ENCODE measurements around the gene PAPPA. TPM values are rescaled to one million over a fixed set of nuclear protein-coding genes. Genes with fewer than 3 reads are reported as not detected.

The PAPPA gene
- total RNA-seq, 3 donors from 2014 or later (not counting 1 experiment from before 2014, with no cell fraction given) = not detected

DNA sequence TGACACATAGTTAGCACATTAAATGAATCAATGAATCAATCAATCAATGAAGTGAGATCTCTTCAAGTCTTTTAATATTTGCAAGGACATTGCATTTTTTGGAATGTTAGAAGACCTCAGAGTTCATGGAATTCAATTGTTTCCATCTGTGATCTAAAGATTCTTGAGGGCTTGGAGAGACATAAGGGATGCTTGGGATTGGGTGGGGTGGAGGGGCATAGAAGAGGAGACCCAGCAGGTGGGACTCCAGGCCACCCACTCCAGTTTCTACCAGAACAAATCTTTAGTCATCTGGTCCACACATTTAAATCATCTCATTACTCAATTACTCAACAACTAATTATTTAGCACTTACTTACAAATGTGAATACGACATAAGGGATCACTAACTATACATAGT, 282.5 kb downstream of the PAPPA start:
- Histone ChIP-seq H3K36me3 (ENCODE audit: control insufficient read depth, insufficient read depth, low read length) (no peaks in the 10 kb centered on the region), H3K27me3 (ENCODE audit: control insufficient read depth, insufficient read depth, low read length) (no peaks in the 10 kb centered on the region), H3K4me3 (ENCODE audit: low read length) (no peak overlapping the region), H3K27ac (ENCODE audit: low read length) (no peak overlapping the region), H3K4me1 (ENCODE audit: control insufficient read depth, insufficient read depth, low read length) (no peaks in the 10 kb centered on the region), H3K9me3 (ENCODE audit: control insufficient read depth, insufficient read depth, low read length) (no peaks in the 10 kb centered on the region)
- Mint-ChIP-seq H3K9me3 (peaks cover 2 to 7% of the 10 kb centered on the region in 2 donors), H3K27ac (no peak overlapping the region), H3K27me3 (ENCODE audit: low read depth in 2 of 2) (no peaks in the 10 kb centered on the region), H3K4me3 (no peak overlapping the region), H3K4me1 (no peaks in the 10 kb centered on the region), H3K36me3 (peaks cover 7% of the 10 kb centered on the region)
- WGBS (ENCODE audit: insufficient coverage) = no CpG with 5 or more reads among the region's 1 CpG
- TF ChIP-seq, protein P1, sequence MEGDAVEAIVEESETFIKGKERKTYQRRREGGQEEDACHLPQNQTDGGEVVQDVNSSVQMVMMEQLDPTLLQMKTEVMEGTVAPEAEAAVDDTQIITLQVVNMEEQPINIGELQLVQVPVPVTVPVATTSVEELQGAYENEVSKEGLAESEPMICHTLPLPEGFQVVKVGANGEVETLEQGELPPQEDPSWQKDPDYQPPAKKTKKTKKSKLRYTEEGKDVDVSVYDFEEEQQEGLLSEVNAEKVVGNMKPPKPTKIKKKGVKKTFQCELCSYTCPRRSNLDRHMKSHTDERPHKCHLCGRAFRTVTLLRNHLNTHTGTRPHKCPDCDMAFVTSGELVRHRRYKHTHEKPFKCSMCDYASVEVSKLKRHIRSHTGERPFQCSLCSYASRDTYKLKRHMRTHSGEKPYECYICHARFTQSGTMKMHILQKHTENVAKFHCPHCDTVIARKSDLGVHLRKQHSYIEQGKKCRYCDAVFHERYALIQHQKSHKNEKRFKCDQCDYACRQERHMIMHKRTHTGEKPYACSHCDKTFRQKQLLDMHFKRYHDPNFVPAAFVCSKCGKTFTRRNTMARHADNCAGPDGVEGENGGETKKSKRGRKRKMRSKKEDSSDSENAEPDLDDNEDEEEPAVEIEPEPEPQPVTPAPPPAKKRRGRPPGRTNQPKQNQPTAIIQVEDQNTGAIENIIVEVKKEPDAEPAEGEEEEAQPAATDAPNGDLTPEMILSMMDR (IDR thresholded peaks at IDR 0.05) = no peak
- DNase-seq = no peak
- intact Hi-C loops (cut with micrococcal nuclease) = no loop called here
- ATAC-seq = no peak

DNA sequence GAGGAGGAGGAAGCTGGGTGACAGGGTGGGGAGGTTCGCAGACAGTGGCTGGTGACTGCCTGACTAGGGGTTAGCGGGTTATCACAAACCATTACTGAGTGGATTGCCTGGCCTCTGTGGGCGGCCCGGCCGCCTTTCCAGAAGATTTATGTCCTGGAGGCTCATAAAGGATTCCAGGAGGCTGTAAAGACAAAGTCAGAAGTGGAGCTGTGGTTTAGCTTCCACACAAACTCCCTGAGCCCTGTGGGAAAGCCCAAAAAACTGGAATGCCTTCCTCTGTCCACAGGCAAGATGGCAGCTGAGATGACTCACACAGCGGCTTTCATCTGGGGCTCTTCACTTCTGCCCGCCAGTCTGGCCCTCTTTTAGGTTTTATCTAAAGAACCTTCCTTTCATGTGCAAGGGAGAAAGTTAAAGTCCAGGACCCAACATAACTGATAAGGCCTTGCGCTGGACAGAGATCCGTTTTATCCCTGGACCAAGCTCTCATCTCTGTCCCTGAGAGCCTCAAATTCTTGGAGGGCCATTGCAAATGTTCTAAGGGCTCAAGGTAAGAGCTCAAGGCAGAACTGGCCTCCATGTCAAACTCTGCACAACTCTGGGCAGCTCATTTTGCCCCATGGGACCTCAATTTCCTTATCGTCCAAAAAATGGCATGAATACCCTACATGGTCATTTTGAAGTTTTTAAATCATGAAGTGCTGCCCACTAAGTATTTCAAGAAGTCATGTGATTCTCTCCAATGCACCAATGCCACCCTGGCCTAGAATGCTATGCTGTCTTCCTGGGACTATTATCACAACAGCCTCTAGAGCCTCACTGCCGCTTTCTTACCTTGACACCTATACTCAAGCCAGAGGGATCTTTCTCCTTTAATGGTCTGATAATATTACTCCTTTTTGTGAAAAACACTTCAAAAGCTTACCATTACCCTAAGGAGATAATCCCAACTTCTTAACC, 284.1 kb downstream of the PAPPA start:
- H3K9me3 ChIP-seq (ENCODE audit: control insufficient read depth, insufficient read depth, low read length) = no peaks in the 10 kb centered on the region
- H3K36me3 Mint-ChIP-seq = peaks cover 7% of the 10 kb centered on the region
- no peaks in the 10 kb centered on the region for H3K27me3 Mint-ChIP-seq (ENCODE audit: low read depth in 2 of 2)
- DNase-seq (no peak), ATAC-seq (no peak)
- H3K4me1 ChIP-seq (ENCODE audit: control insufficient read depth, insufficient read depth, low read length) = no peaks in the 10 kb centered on the region
- peaks cover 2 to 7% of the 10 kb centered on the region in 2 donors for H3K9me3 Mint-ChIP-seq
- no peak overlapping the region for H3K27ac Mint-ChIP-seq
- no peaks in the 10 kb centered on the region for H3K36me3 ChIP-seq (ENCODE audit: control insufficient read depth, insufficient read depth, low read length)
- no peaks in the 10 kb centered on the region for H3K4me1 Mint-ChIP-seq
- 97% methylated on average over 10 of the region's 11 CpGs for WGBS (ENCODE audit: insufficient coverage)
- H3K27ac ChIP-seq (ENCODE audit: low read length) = no peak overlapping the region
- no peak overlapping the region for H3K4me3 Mint-ChIP-seq
- intact Hi-C loops (cut with micrococcal nuclease) = no loop called here
- H3K27me3 ChIP-seq (ENCODE audit: control insufficient read depth, insufficient read depth, low read length) = no peaks in the 10 kb centered on the region
- TF ChIP-seq, protein P1 (IDR thresholded peaks at IDR 0.05) = no peak
- no peak overlapping the region for H3K4me3 ChIP-seq (ENCODE audit: low read length)

DNA sequence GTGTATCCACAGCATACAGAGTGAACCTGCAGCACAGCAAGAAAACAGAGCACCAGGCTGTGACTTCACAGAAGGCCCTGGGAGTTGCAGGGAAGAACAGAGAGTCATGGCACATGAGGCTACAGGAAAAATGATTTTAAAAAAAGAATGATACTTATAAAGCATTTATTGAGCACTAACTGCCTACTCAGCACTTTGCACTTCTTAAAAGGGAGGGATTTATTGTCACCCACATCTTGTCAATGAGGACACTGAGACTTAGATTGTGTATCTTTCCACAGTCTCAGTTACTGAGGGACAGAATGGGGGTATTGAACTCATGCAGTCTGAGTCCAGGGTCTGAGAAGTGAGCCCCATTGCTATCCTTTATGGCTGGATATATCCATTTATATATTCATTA, 288.9 kb downstream of the PAPPA start:
- no peaks in the 10 kb centered on the region for H3K9me3 ChIP-seq (ENCODE audit: control insufficient read depth, insufficient read depth, low read length)
- no peaks in the 10 kb centered on the region for H3K27me3 Mint-ChIP-seq (ENCODE audit: low read depth in 2 of 2)
- ATAC-seq (no peak), DNase-seq (no peak)
- H3K9me3 Mint-ChIP-seq = peaks cover 9 to 10% of the 10 kb centered on the region in 2 donors
- H3K36me3 Mint-ChIP-seq = peaks cover 7% of the 10 kb centered on the region
- H3K27ac Mint-ChIP-seq = no peak overlapping the region
- TF ChIP-seq, protein P1 (IDR thresholded peaks at IDR 0.05) = no peak
- intact Hi-C loops (cut with micrococcal nuclease) = no loop called here
- H3K36me3 ChIP-seq (ENCODE audit: control insufficient read depth, insufficient read depth, low read length) = no peaks in the 10 kb centered on the region
- no peak overlapping the region for H3K4me3 Mint-ChIP-seq
- no peaks in the 10 kb centered on the region for H3K4me1 Mint-ChIP-seq
- H3K4me1 ChIP-seq (ENCODE audit: control insufficient read depth, insufficient read depth, low read length) = no peaks in the 10 kb centered on the region
- no peak overlapping the region for H3K4me3 ChIP-seq (ENCODE audit: low read length)
- no peaks in the 10 kb centered on the region for H3K27me3 ChIP-seq (ENCODE audit: control insufficient read depth, insufficient read depth, low read length)
- no peak overlapping the region for H3K27ac ChIP-seq (ENCODE audit: low read length)
